ENCODE measurements around the gene SLC48A1.
A peak's percentile ranks its signal among the peaks of the same experiment; 100 is the strongest.

Gene SLC48A1

GRCh38 chr12:47773062-47773857 is at the start of gene SLC48A1:
TSS of gene SLC48A1 (plus strand) at chr12:47773238. CDS start at chr12:47773305, 67 bp downstream.
- DNase-seq (ENCODE audit: low read depth), result peak; percentile 62

DNA sequence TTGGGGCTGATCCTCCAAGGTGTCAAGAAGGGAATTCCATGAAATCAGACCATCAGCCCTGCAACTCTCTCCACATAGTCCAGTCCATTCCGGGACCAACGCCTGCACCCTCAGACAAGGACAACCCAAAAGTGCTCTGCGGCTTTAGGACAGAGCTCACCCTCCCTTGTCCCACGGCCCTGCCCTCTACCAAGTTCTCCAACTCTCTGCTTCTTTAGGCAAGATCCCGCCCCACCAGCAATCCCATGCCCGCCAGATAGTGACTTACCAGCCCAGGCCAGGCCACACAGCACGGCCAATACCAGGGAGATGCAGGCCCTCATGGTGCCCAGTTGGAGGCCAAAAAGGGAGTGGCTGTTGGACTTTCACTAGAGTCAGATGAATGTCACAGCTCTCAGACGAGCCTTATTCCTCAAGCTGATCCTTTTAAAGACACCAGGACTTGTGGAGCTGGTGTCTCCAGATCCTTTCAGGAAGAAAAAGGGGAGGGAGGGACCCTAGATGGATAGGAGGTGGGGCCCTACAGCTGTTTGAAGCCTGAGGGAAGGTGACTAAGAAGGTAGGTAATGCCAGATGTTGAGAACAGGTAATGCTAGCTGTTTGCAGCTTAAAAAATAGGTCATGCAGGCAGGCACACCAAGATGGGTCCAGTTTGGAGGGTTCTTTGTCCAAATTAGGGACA is 47.8 kb upstream of the SLC48A1 start, which contains the start of gene ENDOU:
ENDOU (minus strand) TSS at position 400 of the 682 bp plus-strand sequence; CDS start at position 323, 77 bp downstream.
- DNase-seq (ENCODE audit: low read depth), result no peak

DNA sequence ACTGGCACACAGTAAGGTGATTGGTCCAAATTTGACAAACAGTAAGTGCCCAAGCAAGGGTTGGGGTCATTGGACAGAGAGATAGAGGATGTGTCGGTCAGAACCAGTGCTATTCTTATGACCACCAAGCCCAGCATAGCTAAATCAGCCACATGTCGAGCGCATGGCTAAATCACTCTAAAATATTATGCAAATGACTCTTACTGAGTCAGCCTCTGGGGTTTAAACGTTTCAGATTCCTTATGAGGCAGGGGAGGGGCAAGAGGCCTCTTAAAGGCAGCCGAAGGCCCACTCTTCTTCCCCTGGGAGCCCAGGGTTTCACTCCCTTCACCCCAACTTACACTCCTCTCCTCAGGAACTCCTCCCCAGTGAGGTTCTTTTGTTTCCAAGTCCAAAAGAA is 47.1 kb upstream of the SLC48A1 start:
- no peak for DNase-seq (ENCODE audit: low read depth)

DNA sequence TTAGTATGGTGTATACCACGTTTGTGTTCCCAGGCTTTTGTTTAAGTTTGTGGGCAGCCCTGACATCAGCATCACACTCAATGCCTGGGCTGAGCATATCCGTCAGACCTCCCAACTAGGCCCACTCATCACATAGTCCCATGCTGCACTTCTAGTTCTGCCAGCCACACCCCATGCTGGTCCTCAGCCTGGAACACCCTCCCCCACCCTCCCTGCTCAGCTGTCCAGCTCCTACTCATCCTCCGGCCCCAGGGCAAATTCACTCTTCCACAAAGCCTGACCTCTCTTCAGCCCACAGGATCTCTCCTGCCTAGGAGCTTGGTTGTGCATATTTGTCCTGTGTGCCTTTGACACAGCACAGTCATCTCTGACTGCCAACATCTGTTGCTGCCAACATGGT is 43.8 kb upstream of the SLC48A1 start:
- no peak for DNase-seq (ENCODE audit: low read depth)

DNA sequence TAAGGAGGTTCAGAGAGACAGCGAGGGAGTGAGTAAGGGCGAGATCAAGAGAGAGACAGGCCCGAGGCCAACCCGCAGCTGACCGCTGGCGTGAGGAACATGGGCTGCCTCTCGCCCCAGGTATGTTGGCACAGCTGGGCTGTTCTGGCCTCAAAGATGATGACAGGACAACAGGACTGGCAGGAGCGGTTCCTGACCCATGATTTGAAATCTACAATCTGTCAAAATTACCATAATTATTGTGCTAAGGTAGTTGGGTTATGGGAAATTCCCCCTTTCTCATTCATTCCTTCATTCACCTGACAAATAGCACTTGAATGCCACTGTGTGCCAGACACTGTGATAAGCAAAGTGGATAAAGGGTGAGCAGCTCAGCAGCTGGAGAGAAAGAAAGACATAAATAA is 42.7 kb upstream of the SLC48A1 start:
- DNase-seq (ENCODE audit: low read depth), result no peak

- no peak for DNase-seq (ENCODE audit: low read depth)
Measured at GRCh38 chr12:47731723-47732122, 41.3 kb upstream of the SLC48A1 start.

DNA sequence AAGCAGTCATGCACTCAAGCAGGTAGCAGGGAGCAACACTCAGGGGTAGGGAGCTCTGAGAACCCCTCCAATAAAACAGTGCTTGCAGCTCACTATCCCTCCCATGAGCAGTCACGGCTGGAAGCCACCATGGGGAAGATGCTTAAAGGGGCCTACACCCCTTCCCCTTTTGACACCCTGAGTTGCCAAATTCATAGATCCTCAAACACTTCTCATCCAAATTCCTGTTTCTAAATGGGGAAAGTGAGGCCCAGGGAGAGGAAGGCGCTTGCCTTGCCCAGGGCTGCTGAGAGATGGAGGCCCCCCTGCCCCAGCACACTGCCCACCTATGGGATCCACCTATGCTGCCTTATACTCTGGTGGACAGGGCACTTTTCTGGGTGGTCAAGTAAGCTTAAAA is 40.5 kb upstream of the SLC48A1 start:
- no peak for DNase-seq (ENCODE audit: low read depth)

DNA sequence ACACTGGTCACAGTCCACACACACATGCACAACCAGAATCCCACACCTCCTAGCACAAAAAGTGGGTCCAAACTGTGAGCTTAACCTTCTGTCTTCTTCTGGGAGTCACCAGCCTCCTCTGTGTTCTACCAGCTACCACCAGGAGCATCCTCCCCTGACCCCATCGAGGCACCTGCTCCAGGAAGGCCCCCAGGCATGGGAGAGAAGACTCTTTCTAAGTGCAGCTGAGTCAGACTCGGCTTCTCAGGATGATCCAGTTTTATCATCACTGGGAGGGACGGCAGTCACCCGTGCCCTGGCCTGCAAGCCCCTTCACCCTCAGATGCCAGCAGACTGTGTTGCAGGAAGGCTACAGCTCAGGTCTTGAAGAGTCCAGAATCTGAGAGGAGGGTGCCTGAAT is 39.9 kb upstream of the SLC48A1 start:
- DNase-seq (ENCODE audit: low read depth), result no peak

GRCh38 chr12:47734725-47735480 is 38.1 kb upstream of the SLC48A1 start:
- DNase-seq (ENCODE audit: low read depth), result no peak

DNA sequence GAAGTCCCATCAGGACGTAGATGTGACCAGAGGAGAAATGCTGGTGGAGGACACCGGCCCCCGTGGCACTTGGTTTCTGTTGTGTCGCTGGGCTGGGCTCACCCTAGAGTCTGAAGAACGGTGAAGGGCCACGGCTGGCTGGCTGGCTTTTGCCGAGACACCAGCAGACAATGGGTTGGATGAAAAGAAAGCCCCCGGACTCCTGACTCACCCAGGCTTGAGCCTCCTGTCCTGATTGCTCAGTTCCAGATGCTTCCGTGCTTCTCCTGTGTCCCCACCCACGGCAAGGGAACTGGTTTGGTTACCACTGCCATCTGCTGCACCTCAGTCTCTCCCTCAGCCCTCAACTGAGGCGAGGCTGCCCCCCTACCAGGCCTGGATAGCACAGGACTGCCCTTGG is 37.4 kb upstream of the SLC48A1 start:
- DNase-seq (ENCODE audit: low read depth), result no peak

DNA sequence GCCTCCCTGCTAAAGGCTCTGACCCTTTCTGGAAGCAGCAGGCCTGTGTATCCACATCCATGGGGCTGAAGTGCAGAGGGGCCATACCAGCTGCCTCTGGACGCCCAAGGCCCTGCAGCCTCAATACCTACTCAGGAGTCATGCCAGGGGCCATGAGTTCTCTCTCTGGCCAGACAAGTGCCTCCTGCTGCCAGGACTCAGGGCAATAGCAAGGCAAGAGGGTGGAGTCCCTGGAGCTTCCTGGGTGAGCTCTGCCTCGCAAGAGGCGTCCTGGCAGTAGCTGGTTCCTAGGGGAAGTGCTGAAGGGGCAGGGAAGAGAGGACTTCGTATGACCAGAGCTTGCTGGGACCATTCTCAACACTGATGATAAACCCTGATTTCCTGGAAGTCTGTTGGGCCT is 36.8 kb upstream of the SLC48A1 start:
- no peak for DNase-seq (ENCODE audit: low read depth)

GRCh38 chr12:47736877-47737676 is 36.0 kb upstream of the SLC48A1 start:
- DNase-seq (ENCODE audit: low read depth), result no peak

- DNase-seq (ENCODE audit: low read depth), result no peak
Measured at GRCh38 chr12:47737936-47738594, 35.0 kb upstream of the SLC48A1 start.

DNA sequence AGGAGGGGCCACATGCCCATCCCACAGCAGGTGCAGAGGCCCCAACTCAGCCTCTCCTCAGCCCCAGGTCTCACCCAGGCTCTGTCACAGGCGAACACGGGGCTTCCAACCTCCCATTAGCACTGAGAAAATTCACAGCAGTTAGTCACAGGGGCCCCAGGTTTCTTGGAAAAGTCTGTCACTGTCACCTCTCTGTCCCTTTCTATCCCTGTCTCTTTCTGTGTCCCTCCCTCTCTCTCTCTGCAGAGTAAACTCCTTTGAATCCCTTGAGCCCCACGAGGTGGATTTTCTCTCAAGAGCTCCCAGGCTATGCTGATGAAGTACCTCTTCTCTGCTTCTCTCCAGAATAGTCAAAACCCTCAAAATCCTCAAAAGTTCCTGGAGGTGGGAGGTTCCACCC is 33.7 kb upstream of the SLC48A1 start:
- no peak for DNase-seq (ENCODE audit: low read depth)

DNA sequence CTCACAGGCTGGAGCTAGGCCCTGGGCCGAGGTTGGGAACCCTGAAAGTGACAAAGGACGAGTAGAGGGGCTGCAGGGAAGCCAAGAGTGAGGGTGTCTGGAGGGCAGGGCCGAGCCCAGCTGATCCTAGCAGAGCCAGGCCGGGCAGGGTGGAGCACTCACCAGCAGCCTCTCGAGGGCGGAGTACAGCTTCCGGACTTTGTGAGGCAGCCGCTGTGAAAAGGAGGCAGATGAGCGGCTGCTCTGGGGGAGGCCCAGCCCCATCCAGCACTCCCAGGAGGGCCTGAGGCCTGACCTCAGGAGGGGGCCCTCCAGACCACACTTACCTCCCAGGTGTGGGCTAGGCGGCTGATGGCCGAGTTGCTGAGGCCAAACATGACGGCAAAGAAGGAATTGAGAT is 33.1 kb upstream of the SLC48A1 start:
- no peak for DNase-seq (ENCODE audit: low read depth)

- no peak for DNase-seq (ENCODE audit: low read depth)
Measured at GRCh38 chr12:47740606-47741339, 32.3 kb upstream of the SLC48A1 start.

DNA sequence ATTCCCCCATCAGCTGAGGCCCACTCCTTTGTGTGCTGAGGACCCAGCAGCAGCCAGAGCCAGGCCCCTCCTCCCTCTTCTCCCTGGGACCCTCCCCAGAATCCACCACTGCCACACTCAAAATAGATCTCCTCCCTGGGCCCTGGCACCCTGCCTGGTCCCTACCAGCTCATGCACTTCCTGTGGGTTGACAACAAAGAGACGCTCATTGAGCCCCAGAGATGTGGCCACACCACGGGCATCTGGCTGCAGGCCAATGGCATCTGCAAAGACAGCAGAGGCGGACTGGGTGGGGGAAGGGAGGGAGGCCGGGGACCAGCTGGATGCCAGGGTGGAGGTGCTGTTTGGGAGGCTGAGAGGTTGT is 31.7 kb upstream of the SLC48A1 start:
- DNase-seq (ENCODE audit: low read depth), result peak; percentile 57

- DNase-seq (ENCODE audit: low read depth), result peak; percentile 70
Measured at GRCh38 chr12:47742253-47742825, 30.7 kb upstream of the SLC48A1 start.

- DNase-seq (ENCODE audit: low read depth), result no peak
Measured at GRCh38 chr12:47743311-47743860, 29.7 kb upstream of the SLC48A1 start.

Measured in activated T-cell treated with anti-CD3 and anti-CD28 coated beads for 1 hour (primary cell).